ENCODE measurements around the gene PRRT2.
"Not testable (repeated sequence)": the region's sequence is repeated elsewhere in the genome, so short reads cannot be mapped to it uniquely, and the experiment has no call there.

The PRRT2 gene

DNA sequence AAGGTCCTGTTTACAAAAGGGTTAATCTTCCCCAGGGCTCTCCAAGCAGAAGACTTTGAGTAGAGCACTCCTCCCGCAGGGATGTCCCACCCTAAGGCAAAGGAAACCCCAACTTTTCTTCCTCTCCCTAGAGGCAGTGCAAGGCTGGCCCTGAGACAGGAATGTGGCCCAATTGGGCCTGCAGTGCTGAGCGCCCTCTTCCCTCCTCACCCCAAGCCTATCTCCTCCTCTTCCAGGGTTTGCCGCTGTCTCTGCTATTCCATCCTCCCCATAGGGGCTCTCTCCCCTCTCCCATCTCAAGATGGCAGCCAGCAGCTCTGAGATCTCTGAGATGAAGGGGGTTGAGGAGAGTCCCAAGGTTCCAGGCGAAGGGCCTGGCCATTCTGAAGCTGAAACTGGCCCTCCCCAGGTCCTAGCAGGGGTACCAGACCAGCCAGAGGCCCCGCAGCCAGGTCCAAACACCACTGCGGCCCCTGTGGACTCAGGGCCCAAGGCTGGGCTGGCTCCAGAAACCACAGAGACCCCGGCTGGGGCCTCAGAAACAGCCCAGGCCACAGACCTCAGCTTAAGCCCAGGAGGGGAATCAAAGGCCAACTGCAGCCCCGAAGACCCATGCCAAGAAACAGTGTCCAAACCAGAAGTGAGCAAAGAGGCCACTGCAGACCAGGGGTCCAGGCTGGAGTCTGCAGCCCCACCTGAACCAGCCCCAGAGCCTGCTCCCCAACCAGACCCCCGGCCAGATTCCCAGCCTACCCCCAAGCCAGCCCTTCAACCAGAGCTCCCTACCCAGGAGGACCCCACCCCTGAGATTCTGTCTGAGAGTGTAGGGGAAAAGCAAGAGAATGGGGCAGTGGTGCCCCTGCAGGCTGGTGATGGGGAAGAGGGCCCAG lies 1.0 kb downstream of the PRRT2 start:
- DNase-seq = no peak

DNA sequence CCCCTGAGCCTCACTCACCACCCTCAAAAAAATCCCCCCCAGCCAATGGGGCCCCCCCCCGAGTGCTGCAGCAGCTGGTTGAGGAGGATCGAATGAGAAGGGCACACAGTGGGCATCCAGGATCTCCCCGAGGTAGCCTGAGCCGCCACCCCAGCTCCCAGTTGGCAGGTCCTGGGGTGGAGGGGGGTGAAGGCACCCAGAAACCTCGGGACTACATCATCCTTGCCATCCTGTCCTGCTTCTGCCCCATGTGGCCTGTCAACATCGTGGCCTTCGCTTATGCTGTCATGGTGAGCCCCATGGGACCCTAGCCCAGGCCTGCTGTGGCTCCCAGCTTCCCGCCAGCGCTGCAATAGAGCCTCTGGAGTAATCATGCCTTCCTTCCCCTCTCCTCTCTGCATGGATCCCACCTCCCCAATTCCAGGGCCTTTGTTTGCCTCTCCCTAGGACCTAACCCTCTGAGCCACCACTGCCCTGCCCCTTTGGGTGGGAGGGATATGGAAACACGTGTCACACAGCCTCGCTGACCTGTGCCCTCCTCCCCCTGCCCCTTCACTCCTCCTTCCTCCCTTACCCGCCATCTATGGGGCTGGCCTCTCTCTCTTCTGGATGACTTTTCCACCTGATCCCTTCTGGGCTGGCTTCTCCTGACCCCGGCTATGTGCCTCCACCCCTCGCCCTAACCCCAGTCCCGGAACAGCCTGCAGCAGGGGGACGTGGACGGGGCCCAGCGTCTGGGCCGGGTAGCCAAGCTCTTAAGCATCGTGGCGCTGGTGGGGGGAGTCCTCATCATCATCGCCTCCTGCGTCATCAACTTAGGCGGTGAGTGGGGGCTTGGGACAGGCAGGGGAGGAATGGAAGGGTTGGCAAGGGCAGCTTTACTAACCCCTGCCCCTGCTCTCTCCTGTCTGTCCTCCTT lies 1.9 kb downstream of the PRRT2 start:
- DNase-seq = no peak

DNA sequence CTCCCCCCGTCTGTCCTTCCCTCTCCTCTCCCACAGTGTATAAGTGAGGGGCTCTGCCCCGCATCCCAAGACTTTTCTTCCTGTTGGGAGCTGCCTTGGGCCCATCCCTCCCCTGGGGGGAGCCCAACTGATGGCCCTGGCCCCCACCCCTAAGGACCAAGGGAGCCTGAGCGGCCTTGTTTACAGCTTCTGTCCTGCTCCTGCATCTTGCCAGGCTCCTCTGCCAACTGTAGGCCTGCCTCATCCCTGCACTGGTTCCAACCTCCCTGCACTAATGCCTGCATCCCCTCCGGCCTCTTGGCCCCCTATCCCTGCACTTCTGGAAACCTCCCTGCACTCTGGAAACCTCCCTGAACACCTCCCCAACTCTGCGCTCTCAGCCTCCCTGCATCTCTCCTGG lies 2.6 kb downstream of the PRRT2 start:
- DNase-seq = no peak

DNA sequence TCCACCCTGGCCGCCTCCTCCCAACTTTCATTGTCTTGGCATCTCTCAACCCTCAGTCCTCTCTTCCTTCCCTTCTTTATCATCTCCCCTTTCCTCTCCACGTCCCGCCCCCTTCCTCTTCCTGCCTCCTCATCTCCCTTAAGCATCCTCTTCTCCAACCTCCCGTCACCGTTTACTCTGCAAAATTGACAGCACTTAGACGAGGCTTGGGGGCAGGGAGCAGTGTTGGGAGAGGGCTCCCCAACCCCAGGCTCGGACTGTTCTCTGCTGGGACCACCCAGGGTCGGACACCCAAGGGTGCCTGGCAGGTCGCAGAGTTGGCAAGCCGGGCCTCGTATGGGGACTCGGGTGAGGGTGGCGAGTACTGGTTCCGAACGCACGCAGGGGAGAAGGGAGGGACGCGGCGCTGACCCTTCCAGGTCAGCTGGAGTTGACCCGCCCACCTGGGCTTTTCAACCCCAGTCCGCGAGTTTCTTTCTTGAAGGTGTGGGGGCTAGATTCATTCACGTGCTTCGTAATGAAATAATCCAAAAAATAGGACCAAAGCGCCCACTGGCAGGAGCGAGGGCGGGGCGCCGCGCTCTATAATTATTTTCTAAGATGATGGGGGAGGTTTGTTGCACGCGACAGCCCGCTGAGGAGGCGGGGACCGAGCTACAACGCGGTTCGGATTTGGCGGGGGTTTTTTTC lies 3.2 kb downstream of the PRRT2 start:
- DNase-seq = peak; percentile 78

DNA sequence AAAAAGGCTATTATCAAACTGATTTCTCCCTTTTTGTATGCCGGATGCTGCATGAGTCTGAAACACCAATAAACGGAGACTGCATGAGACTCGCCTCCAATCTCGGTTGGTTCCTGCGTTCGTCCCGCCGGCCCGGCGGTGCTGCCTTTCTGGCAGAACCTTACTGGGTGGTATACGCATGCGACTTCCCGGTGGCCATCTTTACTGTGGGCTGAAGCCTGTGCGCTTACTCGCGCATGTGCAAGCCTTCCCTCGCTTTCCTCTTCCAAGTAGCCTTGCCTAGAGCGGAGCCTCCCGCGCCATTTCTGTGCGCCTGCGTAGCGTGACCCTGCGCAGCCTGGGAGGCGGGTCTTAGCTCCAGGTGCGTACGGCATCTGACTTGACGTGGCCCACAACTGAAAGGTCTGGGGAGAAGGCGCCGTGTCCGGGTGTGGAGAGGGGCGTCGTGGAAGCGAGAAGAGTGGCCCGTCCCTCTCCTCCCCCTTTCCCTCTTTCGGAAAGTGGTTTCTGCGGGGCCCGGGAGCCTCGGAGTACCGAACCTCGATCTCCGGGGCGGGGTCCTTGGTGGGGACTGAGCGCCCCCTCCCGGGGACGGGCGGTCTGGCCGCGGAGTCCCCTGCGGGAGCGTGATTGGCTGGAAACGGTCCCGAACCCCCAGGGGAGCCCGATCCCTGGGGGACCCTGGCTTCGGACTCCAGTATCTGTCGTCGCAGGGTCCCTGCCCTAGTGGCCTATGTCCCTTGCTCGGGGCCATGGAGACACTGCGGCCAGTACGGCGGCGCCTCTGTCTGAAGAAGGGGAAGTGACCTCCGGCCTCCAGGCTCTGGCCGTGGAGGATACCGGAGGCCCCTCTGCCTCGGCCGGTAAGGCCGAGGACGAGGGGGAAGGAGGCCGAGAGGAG lies 4.0 kb downstream of the PRRT2 start, which contains the start of gene PAGR1:
Gene PAGR1, plus strand, starts transcription at position 360 of the 901 bp plus-strand sequence. Its CDS starts 374 bp downstream, at position 734.
- peak; percentile 99 for DNase-seq

DNA sequence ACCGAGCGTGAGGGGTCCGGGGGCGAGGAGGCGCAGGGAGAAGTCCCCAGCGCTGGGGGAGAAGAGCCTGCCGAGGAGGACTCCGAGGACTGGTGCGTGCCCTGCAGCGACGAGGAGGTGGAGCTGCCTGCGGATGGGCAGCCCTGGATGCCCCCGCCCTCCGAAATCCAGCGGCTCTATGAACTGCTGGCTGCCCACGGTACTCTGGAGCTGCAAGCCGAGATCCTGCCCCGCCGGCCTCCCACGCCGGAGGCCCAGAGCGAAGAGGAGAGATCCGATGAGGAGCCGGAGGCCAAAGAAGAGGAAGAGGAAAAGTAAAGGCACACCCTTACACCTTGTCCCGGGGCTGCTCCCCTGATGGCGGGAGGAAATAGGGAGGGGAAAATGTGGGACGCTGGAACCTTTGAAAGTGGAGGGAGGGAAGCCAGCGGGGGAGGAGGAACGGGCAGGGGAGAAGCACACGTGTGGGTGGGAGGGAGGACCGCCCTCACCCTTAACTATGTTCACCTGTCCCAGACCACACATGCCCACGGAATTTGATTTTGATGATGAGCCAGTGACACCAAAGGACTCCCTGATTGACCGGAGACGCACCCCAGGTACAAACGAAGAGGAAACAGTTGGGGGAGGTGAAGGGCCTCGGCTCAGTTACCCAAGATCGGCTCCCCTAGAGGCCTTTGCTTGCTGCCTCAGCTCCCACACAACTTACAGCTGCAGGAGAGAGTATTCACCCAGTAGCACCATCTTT lies 4.9 kb downstream of the PRRT2 start:
- DNase-seq = peak; percentile 24

DNA sequence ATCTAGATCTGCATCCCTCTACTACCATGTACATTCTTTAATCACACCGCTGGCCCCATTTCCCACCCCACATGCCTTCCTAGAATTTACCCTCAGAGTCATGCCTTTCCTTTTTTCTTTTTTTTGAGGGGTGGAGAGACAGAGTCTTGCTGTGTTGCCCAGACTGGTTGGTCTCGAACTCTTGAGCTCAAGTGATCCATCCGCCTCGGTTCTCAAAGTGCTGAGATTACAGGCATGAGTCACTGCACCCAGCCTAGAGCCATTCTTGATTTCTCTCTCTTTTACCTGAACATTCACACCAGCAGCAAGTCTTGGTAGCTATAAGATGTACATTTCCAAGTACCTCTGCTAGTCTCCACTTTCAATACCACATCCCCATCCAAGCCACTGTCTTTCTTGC lies 6.1 kb downstream of the PRRT2 start:
- DNase-seq = no peak

DNA sequence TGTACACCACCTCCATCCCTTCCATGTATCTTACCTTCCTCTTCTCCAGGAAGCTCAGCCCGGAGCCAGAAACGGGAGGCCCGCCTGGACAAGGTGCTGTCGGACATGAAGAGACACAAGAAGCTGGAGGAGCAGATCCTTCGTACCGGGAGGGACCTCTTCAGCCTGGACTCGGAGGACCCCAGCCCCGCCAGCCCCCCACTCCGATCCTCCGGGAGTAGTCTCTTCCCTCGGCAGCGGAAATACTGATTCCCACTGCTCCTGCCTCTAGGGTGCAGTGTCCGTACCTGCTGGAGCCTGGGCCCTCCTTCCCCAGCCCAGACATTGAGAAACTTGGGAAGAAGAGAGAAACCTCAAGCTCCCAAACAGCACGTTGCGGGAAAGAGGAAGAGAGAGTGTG lies 7.5 kb downstream of the PRRT2 start:
- DNase-seq = no peak

DNA sequence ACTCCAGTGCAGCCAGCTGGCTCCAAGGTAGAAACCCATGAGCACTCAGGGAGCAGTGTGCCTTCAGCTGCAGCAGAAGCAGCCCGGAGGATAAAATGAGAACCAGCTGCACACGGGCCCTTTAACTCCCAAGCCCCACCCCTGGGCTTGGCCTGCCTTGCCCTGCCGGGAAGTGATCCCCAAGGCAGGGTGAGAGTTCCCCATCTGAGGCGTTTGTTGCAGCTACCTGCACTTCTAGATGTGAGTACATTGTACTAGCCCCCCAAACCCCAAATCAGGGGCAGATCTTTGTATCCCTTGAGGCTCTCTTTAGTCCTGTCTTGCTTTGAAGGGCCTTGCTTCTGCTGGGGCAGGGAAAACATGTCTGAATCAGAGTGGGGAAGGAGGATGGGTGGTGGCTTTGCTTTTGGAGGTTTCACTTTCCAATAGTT lies 8.3 kb downstream of the PRRT2 start, which contains the start of gene MVP:
Gene MVP, plus strand, starts transcription at position 192 of the 431 bp plus-strand sequence. CDS start 10,088 bp downstream, outside the sequence.
- no peak for DNase-seq

DNA sequence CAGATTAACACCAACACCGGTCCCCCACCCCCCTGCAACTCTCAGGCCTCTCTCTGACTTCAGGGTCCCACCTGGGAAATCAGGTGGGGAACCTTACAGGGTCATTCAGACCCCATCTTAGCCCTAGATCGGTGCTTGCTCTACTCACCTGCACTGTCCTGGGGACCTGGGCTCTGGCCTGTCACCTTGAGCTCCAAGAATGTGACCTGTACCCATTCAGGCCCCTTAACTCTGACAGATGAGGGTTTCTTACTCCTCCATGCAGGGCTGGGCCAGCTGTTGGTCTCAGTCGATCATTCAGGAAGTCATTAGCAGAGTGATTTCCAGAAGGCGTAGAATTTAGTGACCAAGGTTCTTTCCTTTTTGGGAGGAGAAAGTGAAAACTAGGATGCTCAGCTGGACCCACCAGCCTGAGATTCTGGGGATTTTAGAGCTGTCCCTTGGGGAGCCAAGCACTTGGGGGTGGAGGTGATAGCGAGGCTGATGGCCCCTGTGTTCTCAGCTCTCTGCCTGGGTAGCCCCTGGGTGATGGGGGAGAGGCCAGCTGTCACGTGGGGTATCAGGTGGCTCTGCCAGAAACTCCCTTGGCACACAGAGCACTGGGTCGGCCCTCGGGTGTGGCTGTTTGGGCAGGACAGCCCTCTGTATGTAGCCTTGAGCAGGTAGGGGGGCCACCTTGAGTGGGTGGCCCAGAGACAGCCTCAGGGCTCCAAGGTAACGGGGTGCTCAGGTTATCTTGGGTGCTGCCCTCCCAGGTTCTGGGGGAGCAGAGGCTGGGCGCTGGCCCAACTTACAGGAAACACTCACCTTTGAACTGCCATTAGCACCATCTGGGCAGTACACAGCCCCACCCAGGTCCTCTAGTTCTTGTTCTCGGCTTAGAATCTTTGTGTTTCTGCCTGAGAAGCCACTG lies 9.0 kb downstream of the PRRT2 start:
- DNase-seq = no peak

DNA sequence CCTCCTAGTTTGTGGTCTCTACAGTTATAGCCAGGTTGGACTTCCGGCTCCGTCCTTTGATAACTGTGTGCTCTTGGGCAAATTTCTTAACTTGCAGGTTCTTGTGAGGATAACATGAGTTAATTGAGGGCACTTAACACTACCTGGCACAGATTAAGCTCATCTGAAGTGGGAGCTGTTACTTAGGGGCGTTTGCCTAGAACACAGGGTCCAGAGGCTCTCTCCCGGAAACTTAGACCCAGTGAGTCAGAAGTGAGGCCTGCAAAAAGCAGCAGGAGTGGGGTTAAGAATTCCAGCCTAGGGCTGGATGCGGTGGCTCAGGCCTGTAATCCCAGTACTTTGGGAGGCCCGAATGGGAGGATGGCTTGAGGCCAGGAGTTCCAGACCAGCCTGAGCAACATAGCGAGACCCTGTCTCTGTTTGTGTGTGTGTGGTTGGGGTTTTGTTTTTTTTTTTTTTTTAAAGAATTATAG lies 9.7 kb downstream of the PRRT2 start:
- no peak for DNase-seq

DNA sequence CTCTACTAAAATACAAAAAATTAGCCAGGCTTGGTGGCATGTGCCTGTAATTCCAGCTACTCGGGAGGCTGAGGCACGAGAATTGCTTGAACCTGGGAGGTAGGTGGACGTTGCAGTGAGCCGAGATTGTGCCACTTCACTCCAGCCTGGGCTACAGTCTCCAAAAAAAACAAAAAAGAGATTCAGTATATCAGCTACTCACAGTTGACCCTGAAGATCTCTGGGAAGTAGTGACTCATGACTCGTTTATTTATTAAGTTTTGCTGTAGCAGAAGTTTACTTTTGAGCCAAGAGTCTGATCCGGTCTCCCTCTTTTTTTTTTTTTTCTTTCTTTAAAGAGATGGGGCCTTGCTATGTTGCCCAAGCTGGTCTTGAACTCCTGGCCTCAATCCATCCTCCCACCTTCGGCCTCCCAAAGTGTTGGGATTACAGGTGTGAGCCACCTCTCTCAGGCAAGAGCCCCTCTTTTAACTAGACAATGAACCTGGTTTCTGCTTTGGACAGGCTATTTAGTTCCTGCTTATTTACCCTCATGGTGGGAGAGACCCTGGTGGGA lies 12.7 kb downstream of the PRRT2 start:
- DNase-seq = no peak

DNA sequence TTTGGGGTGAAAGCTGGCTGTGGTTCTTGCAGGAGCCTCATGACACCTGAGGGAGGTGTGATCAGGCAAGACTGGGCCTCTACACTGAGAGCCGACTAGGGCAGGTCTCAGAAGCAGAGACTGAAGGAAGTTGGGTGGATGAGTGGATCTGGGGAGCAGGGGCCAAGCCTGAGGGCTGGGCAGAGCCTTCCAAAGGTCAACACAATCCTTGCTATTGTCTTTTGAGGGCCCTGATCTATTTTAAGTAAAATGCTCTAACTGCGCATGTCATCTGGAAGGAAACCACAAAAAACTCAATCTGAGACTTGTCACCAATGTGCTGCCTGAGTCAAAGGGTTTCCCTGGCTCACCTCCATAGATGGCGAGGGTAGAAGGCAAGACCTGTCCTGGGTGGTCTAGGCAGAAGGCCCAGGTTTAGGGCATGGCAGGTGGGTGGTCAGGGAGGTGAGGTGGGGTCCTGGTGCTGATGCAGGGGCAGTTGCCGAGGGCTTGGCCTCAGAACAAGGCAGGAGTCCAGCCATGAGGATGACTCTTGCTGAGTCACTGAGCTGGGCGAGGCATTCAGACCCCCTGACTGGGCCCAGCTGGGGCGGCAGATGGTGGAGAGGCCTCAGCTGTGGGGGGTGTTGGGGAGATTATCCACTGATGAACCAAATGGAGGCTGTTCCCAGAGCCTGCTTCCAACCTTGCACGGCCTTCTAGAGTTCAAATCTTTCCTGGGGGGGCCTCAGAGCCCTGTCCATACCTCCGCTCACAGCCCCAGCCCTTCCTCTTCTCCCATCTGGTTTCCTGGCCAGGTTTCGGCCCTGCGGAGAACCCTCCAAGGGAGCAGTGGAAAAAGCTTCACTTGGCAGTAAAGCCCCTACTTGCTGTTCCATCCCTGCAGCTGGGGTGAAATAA lies 13.4 kb downstream of the PRRT2 start:
- no peak for DNase-seq

DNA sequence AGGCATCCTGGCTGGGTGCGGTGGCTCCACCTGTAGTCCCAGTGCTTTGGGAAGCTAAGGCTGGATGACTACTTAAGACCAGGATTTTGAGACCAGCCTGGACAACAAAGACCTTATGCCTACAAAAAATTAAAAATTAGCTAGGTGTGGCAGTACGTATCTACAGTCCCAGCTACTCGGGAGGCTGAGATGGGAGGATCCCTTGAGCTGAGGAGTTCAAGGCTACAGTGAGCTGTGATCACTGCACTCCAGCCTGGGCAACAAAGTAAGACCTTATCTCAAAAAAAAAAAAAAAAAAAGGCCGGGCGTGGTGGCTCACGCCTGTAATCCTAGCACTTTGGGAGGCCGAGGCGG lies 14.3 kb downstream of the PRRT2 start:
- no peak for DNase-seq

DNA sequence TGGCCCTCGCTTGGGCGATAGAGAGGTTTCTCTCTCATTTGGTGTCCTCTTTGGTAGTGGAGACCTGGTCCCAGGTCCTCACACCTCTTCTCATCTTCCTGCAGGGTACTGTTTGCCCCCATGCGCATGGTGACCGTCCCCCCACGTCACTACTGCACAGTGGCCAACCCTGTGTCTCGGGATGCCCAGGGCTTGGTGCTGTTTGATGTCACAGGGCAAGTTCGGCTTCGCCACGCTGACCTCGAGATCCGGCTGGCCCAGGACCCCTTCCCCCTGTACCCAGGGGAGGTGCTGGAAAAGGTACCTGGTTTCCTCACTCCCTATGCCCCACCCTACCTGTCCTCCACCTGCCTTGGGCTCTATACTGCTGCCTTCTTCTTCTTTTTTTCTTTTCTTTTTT lies 18.8 kb downstream of the PRRT2 start:
- DNase-seq = no peak

DNA sequence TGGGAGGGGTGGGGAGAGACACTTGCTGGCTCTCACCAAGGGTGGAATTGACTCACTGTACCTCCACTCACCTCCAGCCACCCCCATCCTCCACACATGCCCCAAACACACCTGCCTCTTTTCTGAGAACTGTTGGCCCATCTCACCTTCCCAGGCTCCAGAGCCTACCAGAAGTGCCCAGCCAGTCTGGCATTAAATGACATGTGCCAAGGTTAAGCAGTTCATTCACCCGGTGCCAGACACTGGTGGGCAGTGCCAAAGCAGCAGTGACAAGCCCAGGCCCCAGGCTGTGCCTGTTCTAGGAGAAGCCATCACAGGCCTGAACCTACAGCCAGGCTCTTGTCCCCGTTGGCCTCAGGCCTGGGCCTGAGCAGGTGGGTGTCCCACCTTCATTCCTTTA lies 19.5 kb downstream of the PRRT2 start:
- no peak for DNase-seq

DNA sequence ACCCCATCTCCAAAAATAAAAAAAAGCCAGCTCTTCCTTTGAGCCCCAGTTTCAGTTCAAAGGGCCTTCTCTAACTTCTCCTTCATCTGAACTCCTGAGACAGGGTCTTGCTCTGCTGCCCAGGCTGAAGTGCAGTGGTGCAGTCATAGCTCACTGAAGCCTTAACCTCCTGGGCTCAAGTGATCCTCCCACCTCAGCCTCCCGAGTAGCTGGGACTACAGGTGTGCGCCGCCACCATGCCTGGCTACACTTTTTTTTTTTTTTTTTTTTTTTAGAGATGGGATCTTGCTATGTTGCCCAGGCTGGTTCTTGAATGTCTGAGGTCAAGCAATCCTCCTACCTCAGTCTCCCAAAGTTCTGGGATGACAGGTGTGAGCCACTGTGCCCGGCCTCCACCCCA lies 21.2 kb downstream of the PRRT2 start:
- DNase-seq = not testable (repeated sequence)

DNA sequence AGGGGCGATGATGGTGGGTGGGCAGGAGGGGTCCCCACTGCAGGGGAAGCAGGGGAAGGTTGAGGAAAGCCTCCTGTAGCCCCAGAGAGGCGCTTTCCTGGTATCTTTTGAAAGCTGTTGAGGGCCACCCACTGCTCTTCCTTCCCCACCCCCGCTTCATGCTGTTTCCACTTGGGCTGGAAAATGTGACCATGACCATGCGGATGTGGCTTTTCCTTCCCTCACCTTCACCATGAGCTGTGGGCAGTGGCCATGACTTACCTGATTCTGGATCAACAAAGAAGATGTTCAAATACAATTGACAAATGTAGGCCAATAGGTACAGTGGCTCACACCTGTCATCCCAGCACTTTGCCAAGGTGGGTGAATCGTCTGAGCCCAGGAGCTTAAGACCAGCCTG lies 22.1 kb downstream of the PRRT2 start:
- DNase-seq = no peak

DNA sequence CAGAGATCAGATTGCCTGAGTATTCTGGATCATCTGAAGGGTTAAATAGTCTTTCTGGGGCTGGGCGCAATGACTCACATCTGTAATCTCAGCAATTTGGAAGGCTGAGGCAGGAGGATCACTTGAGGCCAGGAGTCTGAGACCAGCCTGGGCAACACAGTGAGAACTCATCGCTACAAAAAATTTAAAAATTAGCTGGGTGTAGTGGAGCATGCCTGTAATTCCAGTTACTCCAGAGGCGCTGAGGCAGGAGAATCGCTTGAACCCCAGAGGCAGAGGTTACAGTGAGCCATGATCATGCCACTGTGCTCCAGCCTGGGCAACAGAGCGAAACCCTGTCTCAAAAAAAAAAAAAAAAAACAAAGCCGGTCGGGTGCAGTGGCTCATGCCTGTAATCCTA lies 23.9 kb downstream of the PRRT2 start:
- DNase-seq = no peak
